Measurements from ENCODE around the gene VPS13A.
"Not testable (repeated sequence)": the region's sequence is repeated elsewhere in the genome, so short reads cannot be mapped to it uniquely, and the experiment has no call there.

GRCh38 chr9:77267762-77268161 is 90.4 kb downstream of the VPS13A start:
- TF ChIP-seq, protein P1, sequence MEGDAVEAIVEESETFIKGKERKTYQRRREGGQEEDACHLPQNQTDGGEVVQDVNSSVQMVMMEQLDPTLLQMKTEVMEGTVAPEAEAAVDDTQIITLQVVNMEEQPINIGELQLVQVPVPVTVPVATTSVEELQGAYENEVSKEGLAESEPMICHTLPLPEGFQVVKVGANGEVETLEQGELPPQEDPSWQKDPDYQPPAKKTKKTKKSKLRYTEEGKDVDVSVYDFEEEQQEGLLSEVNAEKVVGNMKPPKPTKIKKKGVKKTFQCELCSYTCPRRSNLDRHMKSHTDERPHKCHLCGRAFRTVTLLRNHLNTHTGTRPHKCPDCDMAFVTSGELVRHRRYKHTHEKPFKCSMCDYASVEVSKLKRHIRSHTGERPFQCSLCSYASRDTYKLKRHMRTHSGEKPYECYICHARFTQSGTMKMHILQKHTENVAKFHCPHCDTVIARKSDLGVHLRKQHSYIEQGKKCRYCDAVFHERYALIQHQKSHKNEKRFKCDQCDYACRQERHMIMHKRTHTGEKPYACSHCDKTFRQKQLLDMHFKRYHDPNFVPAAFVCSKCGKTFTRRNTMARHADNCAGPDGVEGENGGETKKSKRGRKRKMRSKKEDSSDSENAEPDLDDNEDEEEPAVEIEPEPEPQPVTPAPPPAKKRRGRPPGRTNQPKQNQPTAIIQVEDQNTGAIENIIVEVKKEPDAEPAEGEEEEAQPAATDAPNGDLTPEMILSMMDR (IDR thresholded peaks at IDR 0.05), result not testable (repeated sequence)
- not testable (repeated sequence) for TF ChIP-seq POLR2A (IDR thresholded peaks at IDR 0.05; ENCODE audit: low read depth)

Measured in esophagus muscularis mucosa (tissue), 3 donors.